NCI-H524 treated with DMSO at 0.1 percent for 48 hours (cell line): ENCODE results near the gene MAPK1.
"Not testable (repeated sequence)": the region's sequence is repeated elsewhere in the genome, so short reads cannot be mapped to it uniquely, and the experiment has no call there.

Source experiments
- DNase-seq: peaks from one replicate; lab custom pipeline; 2025; lab: John Stamatoyannopoulos, UW

The MAPK1 gene

GRCh38 chr22:21754523-21754922, 112.9 kb downstream of the MAPK1 start:
- no peak for DNase-seq

DNA sequence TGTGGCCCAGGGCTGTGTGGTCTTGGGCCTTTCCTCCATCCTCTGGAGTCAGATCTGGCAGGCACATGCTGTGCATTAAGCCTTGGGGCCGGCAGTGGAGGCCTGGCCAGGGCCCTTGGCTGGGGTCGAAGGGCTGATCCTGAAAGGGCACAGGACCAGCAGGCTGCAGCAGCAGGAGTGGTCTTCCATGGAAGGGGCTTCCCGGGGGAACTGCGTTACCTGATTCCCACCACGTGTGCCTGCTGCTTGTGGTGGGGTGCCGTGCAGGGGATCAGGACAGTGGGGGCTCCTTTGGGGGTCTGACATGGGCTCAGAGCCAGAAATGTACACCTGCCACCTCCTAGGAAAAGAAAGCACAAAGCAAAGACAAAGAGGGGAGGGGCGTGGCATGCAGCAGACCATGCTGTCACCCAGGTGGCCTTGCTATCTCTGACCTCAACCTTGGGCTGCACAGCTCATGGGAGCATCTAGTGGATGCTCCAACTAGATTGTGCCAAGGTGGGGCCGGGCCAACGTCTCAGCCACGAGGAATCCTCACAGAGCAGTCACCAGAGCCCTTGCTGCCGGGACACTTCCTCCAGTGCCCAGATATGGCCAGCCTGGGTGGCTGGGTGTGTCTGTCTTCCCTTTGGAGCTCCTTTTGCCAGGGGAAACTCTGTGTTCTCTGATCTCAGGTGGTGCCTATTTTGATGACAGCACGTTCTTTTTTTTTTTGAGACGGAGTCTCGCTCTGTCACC, 113.9 kb downstream of the MAPK1 start:
- no peak for DNase-seq

GRCh38 chr22:21752276-21752675, 115.2 kb downstream of the MAPK1 start:
- no peak for DNase-seq

- no peak for DNase-seq
Observed at GRCh38 chr22:21745948-21746347, 121.5 kb downstream of the MAPK1 start.

DNA sequence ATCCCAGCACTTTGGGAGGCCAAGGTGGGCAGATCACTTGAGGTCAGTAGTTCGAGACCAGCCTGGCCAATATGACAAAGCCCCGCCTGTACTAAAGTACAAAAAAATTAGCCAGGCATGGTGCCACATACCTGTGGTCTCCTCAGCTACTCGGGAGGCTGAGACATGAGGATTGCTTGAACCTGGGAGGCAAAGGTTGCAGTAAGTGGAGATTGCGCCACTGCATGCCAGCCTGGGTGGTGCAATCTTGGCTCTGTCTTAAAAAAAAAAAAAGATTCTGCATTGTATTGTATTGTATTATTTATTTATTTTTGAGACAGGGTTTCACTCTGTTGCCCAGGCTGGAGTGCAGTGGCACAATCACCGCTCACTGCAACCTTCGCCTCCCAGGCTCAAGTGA, 122.5 kb downstream of the MAPK1 start:
- not testable (repeated sequence) for DNase-seq

GRCh38 chr22:21741790-21742189, 125.7 kb downstream of the MAPK1 start:
- DNase-seq: no peak

- no peak for DNase-seq
Observed at GRCh38 chr22:21741059-21741458, 126.4 kb downstream of the MAPK1 start.

DNA sequence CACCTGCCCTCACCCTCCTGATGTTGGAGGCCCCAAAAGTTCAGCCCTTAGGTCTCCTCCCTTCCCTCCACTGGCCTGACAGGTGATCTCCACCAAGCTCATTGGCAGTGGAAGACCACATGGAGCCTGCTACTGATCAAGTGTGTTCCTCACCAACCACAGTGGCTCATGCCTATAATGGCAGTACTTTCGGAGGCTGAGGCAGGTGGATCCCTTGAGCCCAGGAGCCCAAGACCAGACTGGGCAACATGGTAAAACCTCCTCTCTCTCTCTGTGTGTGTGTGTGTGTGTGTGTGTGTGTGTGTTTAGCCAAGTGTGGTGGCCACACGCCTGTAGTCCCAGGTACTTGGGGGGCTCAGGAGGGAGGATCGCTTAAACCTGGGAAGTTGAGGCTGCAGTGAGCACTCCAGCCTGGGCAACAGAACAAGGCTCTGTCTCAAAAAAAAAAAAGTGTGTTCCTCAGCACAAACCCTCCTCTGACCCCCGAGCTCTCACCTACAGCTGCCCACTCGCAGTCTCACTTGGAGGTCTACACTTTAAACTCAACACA, 127.5 kb downstream of the MAPK1 start:
- no peak for DNase-seq

GRCh38 chr22:21738966-21739365, 128.5 kb downstream of the MAPK1 start:
- no peak for DNase-seq

DNA sequence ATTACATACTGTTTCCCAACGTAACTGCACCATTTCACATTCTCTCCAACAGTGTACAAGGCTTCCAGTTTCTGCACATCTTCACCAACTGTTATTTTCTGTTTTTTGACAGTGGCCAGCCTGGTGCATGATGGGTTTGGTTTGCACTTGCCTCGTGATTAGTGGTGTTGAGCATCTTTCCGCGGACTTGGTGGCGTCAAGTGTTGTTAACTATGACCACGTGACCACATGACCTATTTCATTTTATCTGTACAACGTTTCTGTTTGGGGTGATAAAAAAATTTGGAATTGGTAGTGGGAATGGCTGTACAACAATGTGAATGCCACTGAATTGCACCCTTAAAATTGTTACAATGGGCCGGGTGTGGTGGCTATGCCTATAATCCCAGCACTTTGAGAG, 129.4 kb downstream of the MAPK1 start:
- DNase-seq: no peak

DNA sequence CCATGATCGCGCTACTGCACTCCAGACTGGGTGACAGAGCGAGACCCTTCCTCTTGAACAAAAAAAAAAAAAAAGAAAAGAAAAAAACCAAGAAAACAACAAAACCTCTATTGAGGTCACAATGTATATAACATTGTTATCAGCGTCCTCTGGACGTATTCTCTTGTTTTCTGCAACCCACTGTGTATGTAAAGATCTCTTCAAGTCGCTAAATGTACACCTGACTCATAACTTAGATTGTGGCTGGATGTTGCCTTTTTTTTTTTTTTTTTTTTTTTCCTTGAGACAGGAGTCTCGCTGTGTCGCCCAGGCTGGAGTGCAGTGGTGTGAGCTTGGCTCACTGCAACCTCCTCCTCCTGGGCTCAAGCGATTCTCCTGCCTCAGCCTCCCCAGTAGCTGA, 130.5 kb downstream of the MAPK1 start:
- no peak for DNase-seq

- no peak for DNase-seq
Observed at GRCh38 chr22:21736084-21736642, 131.3 kb downstream of the MAPK1 start.

DNA sequence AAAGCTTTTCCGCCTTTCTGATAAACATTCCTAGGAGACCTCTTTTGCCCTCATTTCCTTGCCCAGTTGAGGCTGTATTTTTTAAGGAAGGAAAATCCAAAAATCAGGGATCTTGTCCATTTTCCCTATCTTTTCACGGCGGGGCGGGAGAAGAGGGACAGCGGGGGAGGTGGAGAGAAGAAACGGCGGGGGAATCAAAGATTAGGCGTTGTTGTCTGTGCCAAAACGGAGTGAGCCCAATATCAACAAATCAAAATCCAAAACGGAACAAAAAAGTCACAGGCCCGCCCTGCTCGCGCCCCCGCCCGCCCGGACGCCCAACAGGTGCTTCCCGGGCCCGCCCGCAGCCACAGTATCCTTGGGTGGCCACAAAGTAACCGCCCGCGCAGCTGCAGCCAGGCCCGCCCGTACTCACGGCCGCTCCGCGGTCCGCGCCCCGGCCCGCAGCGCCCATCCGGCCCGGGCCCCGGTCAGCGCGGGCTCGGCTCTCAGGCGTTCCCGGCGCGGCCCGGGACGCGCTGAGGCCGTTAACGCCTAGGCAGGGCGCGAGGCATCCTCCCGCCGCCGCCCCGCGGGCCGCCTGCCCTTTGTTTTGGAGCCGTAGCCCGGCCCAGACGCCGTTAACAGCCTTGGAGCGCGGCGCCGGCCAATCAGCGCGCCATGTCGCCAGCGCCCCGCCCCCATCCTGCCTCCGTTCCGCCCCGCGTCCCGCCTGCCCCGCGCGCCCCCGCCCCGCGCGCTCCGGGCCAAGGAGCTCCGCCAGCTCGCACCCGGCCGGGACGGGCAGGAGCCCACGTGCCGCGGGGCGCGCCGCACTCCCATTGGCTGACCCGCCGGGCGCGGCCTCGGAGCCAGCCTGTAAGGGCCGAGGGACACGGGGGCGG, 132.0 kb downstream of the MAPK1 start, which contains the start of gene YPEL1:
Gene YPEL1 (minus strand): TSS at position 595 of the 884 bp plus-strand sequence. CDS start 25,050 bp downstream, outside the sequence.
- peak; percentile 35 for DNase-seq

GRCh38 chr22:21734540-21735199, 132.8 kb downstream of the MAPK1 start:
- DNase-seq: no peak

DNA sequence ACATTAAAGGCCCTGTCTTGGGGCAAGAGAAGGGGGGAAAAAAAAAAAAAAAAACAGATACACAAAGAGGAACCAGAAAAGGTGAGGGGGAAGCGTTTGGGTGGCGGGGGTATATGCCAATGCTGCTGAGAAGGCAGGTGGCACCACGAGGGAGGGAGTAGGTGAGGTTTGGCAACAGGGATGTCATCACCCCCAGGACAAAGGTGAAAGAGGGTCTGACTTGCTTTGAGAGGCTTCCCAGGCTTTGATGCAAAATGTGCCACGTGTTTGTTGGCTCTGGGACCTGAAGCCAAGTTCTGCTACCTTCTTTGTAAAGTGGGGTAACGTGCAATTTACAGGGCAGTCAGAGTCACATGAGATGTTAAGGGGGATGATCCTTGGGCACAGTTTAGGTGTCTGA, 135.9 kb downstream of the MAPK1 start:
- no peak for DNase-seq

DNA sequence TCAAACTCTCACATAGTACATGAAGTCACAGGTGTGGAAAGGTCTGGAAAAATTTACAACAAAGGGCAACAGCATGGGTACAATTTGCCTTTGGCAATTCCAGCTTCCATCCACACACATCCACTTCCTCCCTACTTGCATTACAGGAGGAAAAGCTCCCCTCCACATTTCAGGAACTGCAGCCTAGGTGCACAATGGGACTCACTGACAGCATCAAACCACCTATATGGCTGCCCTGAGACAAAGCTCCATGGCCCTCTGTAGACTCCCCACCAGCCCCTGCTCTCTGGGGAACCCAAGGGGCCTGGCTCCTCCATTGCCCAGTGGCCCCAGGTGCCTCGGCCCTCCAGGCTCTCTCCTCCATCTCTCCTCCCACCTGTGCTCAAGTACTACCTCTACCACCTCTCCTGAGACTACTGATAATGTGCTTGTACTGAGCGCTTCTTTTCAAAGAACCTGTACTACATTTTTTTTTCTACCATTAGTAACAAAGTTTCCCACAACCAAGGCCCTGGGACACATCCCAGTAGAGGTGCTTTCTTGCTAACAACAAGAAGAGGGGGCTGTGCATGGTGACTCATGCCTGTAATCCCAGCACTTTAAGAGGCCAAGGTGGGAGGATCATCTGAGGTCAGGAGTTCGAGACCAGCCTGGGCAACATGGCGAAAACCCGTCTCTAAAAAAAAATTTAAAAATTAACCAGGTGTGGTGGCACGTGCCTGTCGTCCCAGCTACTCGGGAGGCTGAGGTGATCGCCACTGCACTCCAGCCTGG, 136.7 kb downstream of the MAPK1 start:
- DNase-seq: no peak

GRCh38 chr22:21729184-21729583, 138.3 kb downstream of the MAPK1 start:
- not testable (repeated sequence) for DNase-seq

DNA sequence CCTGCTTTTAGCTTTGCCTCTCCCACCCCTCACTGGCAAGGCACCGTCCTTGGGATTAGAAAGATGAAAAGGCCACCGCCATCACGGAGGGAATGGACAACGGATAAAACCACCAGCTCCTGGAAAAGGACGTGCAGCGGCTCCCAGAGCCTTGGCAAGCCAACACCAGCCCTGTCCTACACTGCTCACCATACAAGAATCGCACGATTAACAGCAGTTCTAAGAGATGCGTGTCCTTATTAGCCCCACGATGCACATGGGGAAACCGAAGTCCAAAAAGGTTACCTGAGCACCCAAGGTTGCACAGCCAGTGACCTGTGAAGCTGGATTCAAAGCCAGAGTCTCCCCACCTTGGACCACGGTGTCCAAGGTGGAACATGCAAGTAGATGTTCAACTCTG, 139.2 kb downstream of the MAPK1 start:
- no peak for DNase-seq

GRCh38 chr22:21727768-21728167, 139.7 kb downstream of the MAPK1 start:
- no peak for DNase-seq

GRCh38 chr22:21727159-21727558, 140.3 kb downstream of the MAPK1 start:
- DNase-seq: no peak

DNA sequence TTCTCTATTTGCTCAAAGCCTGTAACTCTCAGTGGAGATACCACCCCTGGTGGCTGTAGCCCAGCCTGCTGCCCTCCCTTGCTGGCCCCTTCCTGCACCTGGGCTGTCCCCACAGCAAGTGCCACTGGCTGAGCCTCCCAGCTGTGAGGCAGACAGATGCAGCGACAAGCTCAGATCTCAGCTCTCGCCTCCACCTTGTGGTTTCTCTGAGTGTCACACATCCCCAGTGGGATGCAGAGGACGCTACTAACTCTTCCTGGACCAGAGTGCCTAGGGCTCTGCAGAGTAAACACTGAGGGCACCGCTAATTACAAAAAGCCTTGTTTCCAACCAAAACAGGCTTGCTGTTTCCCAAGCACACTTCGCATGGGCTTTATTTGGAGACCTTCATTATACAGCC, 140.8 kb downstream of the MAPK1 start:
- peak; percentile 23 for DNase-seq
